Measurements from ENCODE around the gene CYP39A1.

The CYP39A1 gene

GRCh38 chr6:46526607-46527006 lies 126.0 kb downstream of the CYP39A1 start:
- TF ChIP-seq, protein P1, sequence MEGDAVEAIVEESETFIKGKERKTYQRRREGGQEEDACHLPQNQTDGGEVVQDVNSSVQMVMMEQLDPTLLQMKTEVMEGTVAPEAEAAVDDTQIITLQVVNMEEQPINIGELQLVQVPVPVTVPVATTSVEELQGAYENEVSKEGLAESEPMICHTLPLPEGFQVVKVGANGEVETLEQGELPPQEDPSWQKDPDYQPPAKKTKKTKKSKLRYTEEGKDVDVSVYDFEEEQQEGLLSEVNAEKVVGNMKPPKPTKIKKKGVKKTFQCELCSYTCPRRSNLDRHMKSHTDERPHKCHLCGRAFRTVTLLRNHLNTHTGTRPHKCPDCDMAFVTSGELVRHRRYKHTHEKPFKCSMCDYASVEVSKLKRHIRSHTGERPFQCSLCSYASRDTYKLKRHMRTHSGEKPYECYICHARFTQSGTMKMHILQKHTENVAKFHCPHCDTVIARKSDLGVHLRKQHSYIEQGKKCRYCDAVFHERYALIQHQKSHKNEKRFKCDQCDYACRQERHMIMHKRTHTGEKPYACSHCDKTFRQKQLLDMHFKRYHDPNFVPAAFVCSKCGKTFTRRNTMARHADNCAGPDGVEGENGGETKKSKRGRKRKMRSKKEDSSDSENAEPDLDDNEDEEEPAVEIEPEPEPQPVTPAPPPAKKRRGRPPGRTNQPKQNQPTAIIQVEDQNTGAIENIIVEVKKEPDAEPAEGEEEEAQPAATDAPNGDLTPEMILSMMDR (IDR thresholded peaks at IDR 0.05; ENCODE audit: borderline replicate concordance, insufficient read depth, low read depth, low read length): no peak
- no peak overlapping the region for H3K4me3 ChIP-seq (ENCODE audit: low read depth, low read length)

- no peak overlapping the region for H3K4me3 ChIP-seq (ENCODE audit: low read depth, low read length)
- TF ChIP-seq, protein P1 (IDR thresholded peaks at IDR 0.05; ENCODE audit: borderline replicate concordance, insufficient read depth, low read depth, low read length): no peak
Observed at GRCh38 chr6:46525583-46525982, 127.0 kb downstream of the CYP39A1 start.

DNA sequence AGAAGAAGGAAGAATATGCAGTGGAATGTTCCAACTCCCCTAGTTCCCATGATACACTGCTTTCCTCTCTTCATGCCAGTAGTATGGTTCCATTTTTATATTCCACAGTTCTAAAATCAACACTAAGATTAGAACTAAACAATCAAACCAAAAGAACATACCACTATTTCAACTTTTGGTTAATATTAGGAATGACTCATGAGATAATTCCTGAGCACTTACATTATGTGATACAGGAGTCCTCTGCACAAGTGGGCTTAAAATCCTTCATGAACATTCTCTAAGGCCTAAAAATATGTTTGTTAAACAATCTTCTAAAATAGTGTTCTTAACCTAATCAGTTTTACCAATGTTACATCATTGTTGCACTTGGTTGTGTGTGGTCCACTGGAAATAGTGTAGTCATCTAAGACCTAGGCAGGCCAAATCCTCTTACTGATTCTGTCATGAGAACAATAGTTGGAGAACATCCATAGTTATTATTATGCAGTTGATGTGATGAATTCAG lies 131.1 kb downstream of the CYP39A1 start:
- no peak overlapping the region for H3K4me3 ChIP-seq (ENCODE audit: low read depth, low read length)
- TF ChIP-seq, protein P1 (IDR thresholded peaks at IDR 0.05; ENCODE audit: borderline replicate concordance, insufficient read depth, low read depth, low read length): no peak

DNA sequence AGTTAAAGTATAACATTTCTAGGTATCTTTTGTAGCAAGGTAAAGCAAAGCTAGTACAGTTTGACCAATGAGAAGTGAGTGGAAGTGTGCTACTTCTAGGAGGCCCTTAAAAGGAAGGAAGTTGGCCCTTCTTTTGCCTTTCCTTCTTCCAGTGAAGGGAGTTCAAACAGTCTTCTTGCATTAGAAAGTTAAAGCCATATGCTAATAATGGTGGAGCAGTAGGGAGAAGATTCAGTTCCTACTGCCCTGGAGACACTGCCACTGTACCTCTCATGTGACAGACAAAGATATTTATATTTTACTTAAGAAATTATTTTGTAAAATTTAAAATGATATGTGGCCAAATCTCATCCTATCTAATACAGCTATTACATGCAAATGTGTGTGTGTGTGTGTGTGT lies 135.4 kb downstream of the CYP39A1 start:
- no peak overlapping the region for H3K4me3 ChIP-seq (ENCODE audit: low read depth, low read length)
- TF ChIP-seq, protein P1 (IDR thresholded peaks at IDR 0.05; ENCODE audit: borderline replicate concordance, insufficient read depth, low read depth, low read length): no peak

GRCh38 chr6:46513533-46513932 lies 139.1 kb downstream of the CYP39A1 start:
- no peak overlapping the region for H3K4me3 ChIP-seq (ENCODE audit: low read depth, low read length)
- TF ChIP-seq, protein P1 (IDR thresholded peaks at IDR 0.05; ENCODE audit: borderline replicate concordance, insufficient read depth, low read depth, low read length): no peak

DNA sequence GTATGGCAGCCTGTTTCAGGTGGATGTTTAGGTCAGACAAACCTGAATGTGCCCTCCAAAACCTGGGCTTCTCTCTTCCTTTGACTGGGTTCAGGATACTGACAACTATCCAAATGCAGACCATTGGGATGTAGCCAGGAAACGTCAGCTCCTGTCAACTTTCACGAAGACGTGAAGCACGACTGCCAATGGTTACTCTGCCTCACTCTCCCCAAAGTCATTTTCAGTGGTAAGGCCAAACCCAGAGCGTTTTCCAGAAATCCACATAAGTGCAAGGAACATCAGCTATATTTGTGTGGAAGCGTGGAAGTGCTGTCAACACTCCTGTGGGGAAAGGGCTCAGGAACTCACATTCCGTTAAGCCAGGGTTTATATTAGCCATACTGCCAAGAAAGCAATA lies 141.3 kb downstream of the CYP39A1 start:
- no peak overlapping the region for H3K4me3 ChIP-seq (ENCODE audit: low read depth, low read length)
- TF ChIP-seq, protein P1 (IDR thresholded peaks at IDR 0.05; ENCODE audit: borderline replicate concordance, insufficient read depth, low read depth, low read length): no peak

- H3K4me3 ChIP-seq (ENCODE audit: low read depth, low read length): no peak overlapping the region
- TF ChIP-seq, protein P1 (IDR thresholded peaks at IDR 0.05; ENCODE audit: borderline replicate concordance, insufficient read depth, low read depth, low read length): no peak
Observed at GRCh38 chr6:46510651-46511050, 142.0 kb downstream of the CYP39A1 start.

Measured in GM12875 (cell line).